Thoracic aorta (tissue), 2 donors: ENCODE measurements around the gene LYVE1. TPM values are rescaled to one million over a fixed set of nuclear protein-coding genes. Genes with fewer than 3 reads are reported as not detected.
"Not testable (repeated sequence)": the region's sequence is repeated elsewhere in the genome, so short reads cannot be mapped to it uniquely, and the experiment has no call there.

Source experiments
- ATAC-seq: fragments of 150-250 bp; one replicate; pipeline ENCODE4 v1.8.0; 2017; ENCODE audit warnings: low read depth; ENCODE audit not compliant: insufficient number of reproducible peaks, low FRiP score
- DNase-seq: peaks from one replicate; pipeline ENCODE4 v3.0.0-alpha.2; 2020; ENCODE audit warnings: low spot score
- H3K27ac ChIP-seq, 2 donors: fragments of 200-600 bp; sonication (generic); 1 replicate in 1 of 2; 2 replicates in 1 of 2; pipeline ENCODE4 v1.5.1; 2016; ENCODE audit warnings: mild to moderate bottlenecking in 2 of 2, moderate library complexity in 2 of 2
- H3K27me3 ChIP-seq: fragments of 200-600 bp; sonication (generic); replicated peaks from 2 replicates; pipeline ENCODE4 v1.6.0; 2016; ENCODE audit warnings: mild to moderate bottlenecking; ENCODE audit not compliant: insufficient read depth
- H3K36me3 ChIP-seq: fragments of 200-600 bp; sonication (generic); one replicate; pipeline ENCODE4 v1.5.1; 2016
- H3K4me1 ChIP-seq, 2 donors: fragments of 200-600 bp; sonication (generic); 1 replicate in 1 of 2; 2 replicates in 1 of 2; pipeline versions ENCODE4 v1.5.1 to v1.6.0; 2016; ENCODE audit warnings: low read depth in 2 of 2, mild to moderate bottlenecking in 1 of 2; ENCODE audit not compliant: control insufficient read depth in 1 of 2
- H3K4me3 ChIP-seq: fragments of 200-600 bp; sonication (generic); 2 replicates; pipeline ENCODE4 v1.5.1; 2016; ENCODE audit warnings: mild to moderate bottlenecking
- H3K9me3 ChIP-seq: fragments of 200-600 bp; sonication (generic); 2 replicates; pipeline ENCODE4 v1.5.1; 2016
- total RNA-seq, 2 donors: library from RNA; depleted of rRNA; stranded (reverse); fragments of >200 nt; gene quantifications; one replicate each; pipeline versions ENCODE4 v1.1.0 to v1.2.3, GENCODE V29; 2016
- TF ChIP-seq, protein P1 (sequence below): fragments of 200-600 bp; sonication (generic); IDR thresholded peaks from one replicate; pipeline ENCODE4 v1.5.1; 2019; ENCODE audit warnings: antibody characterized with exemption

Gene LYVE1
- total RNA-seq, 2 donors from 2014 or later, result 81.5 to 121 TPM

GRCh38 chr11:10599388-10600175, 31.1 kb upstream of the LYVE1 start:
- Histone ChIP-seq H3K27ac (peak overlapping the region; percentile 75 to 80), H3K4me3 (no peak overlapping the region), H3K4me1 (peaks cover 23 to 57% of the 10 kb centered on the region in 2 donors), H3K9me3 (no peaks in the 10 kb centered on the region), H3K27me3 (no peaks in the 10 kb centered on the region), H3K36me3 (peaks cover 77% of the 10 kb centered on the region)
- ATAC-seq (no peak), DNase-seq (no peak)
- TF ChIP-seq, protein P1, sequence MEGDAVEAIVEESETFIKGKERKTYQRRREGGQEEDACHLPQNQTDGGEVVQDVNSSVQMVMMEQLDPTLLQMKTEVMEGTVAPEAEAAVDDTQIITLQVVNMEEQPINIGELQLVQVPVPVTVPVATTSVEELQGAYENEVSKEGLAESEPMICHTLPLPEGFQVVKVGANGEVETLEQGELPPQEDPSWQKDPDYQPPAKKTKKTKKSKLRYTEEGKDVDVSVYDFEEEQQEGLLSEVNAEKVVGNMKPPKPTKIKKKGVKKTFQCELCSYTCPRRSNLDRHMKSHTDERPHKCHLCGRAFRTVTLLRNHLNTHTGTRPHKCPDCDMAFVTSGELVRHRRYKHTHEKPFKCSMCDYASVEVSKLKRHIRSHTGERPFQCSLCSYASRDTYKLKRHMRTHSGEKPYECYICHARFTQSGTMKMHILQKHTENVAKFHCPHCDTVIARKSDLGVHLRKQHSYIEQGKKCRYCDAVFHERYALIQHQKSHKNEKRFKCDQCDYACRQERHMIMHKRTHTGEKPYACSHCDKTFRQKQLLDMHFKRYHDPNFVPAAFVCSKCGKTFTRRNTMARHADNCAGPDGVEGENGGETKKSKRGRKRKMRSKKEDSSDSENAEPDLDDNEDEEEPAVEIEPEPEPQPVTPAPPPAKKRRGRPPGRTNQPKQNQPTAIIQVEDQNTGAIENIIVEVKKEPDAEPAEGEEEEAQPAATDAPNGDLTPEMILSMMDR, result no peak

DNA sequence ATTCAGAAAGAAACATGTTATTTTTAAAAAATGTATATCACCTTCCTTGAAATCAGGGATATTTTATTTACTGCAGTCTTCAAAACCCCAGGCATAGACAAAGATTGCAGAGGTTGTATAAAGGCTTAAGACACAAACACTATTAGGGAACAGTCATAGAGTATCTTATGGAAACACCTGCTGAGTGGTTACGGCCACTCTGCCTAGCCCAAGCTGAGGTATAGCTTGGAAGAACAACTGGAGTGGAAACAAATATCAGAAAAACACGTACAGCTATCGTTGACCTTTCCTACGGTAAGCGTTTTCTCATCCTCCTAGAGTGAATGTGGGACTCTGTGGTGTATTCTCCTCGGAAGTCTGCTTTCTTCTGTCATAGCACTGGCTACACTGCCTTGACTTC, 30.4 kb upstream of the LYVE1 start:
- no peak for DNase-seq
- Histone ChIP-seq H3K4me3 (no peak overlapping the region), H3K27ac (peak overlapping the region; percentile 75 to 80), H3K36me3 (peaks cover 75% of the 10 kb centered on the region), H3K27me3 (no peaks in the 10 kb centered on the region), H3K4me1 (peaks cover 16 to 57% of the 10 kb centered on the region in 2 donors), H3K9me3 (no peaks in the 10 kb centered on the region)
- TF ChIP-seq, protein P1, result no peak
- ATAC-seq, result no peak

GRCh38 chr11:10597877-10598351, 29.4 kb upstream of the LYVE1 start:
- no peak for ATAC-seq
- no peaks in the 10 kb centered on the region for H3K9me3 ChIP-seq
- peaks cover 72% of the 10 kb centered on the region for H3K36me3 ChIP-seq
- H3K4me3 ChIP-seq, result no peak overlapping the region
- DNase-seq, result no peak
- peaks cover 21 to 64% of the 10 kb centered on the region in 2 donors for H3K4me1 ChIP-seq
- H3K27me3 ChIP-seq, result no peaks in the 10 kb centered on the region
- TF ChIP-seq, protein P1, result no peak
- H3K27ac ChIP-seq, result peak overlapping the region; percentile 75 to 80

DNA sequence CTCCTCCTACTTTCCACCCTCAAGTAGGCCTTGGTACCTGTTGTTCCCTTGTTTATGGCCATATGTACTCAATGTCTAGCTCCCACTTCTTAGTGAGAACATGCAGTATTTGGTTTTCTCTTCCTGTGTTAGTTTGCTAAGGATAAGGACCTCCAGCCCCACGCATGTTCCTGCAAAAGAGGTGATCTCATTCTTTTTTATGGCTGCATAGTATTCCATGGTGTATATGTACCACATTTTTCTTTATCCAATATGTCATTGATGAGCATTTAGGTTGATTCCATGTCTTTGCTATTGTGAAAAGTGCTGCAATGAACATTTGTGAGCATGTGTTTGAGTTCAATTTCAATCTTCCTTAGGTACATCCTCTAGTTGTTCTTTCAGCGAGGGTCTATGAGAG, 27.4 kb upstream of the LYVE1 start:
- H3K27me3 ChIP-seq, DNase-seq, ATAC-seq, H3K9me3 ChIP-seq, H3K4me3 ChIP-seq: not testable (repeated sequence)
- H3K36me3 ChIP-seq, result peaks cover 62% of the 10 kb centered on the region
- H3K4me1 ChIP-seq, result peaks cover 30 to 63% of the 10 kb centered on the region in 2 donors
- peak overlapping the region; percentile 41 to 80 for H3K27ac ChIP-seq

GRCh38 chr11:10594407-10594806, 25.9 kb upstream of the LYVE1 start:
- Histone ChIP-seq H3K4me1 (peaks cover 16 to 57% of the 10 kb centered on the region in 2 donors), H3K27ac (peak overlapping the region; percentile 92 to 96), H3K27me3 (no peaks in the 10 kb centered on the region), H3K36me3 (peaks cover 63% of the 10 kb centered on the region), H3K9me3 (no peaks in the 10 kb centered on the region), H3K4me3 (no peak overlapping the region)
- DNase-seq (no peak), ATAC-seq (no peak)
- TF ChIP-seq, protein P1, result no peak
